DMS 273 (cell line): ENCODE data around the gene IL24.

ENCODE experiments used
- DNase-seq: peaks from one replicate; lab custom pipeline; 2025; ENCODE audit not compliant: unreplicated experiment; lab: John Stamatoyannopoulos, UW

Gene IL24

DNA sequence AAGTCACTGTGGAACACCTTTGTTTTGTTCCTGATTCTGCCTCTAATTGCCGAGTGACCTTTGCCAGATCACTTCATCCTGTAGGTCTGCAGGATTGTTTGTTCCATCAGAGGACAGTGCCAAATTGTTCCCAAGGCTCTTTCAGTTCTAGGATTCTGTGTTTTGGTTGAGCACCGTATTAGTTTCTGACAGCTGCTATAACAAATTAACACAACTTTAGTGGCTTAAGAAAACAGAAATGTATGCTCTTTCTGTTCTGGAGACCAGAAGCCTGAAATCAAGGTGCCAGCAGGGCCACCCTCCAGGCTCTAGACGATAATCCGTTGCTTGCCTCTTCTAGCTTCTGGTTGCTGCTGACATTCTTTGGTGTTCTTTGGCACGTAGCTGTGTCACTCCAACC, 52.4 kb downstream of the IL24 start:
- DNase-seq: no peak

GRCh38 chr1:206951318-206952100, 54.3 kb downstream of the IL24 start:
- DNase-seq: peak; percentile 25

GRCh38 chr1:206952171-206952570, 54.9 kb downstream of the IL24 start:
- peak; percentile 25 for DNase-seq

DNA sequence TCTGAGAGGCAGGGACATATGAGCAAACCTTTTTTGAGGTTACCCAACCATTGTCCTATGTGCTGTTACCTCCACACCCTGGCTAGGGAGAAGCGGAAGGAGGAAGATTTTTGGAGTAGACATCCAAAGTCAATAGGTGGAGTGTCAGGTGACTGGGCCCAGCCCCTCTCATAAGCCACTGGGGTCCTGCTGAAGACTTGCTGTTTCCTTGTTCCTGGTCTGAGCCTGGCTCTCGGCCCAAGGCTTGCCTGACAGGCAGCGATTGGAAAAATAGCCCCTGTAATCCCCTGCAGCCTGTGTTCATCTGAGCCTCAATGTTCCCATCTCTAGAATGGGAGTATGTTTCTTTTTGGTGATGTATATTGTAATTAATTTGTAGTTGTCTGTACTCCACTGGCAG, 55.9 kb downstream of the IL24 start:
- DNase-seq: no peak

GRCh38 chr1:206953626-206954025, 56.4 kb downstream of the IL24 start:
- DNase-seq: no peak
